ENCODE data around the gene USP22.

USP22 gene

GRCh38 chr17:21028192-21028591 is 14.6 kb downstream of the USP22 start:
- no peak overlapping the region for H3K4me2 ChIP-seq (ENCODE audit: low read length)
- H3K27me3 ChIP-seq (ENCODE audit: control insufficient read depth, low read length) = no peaks in the 10 kb centered on the region
- H3F3A ChIP-seq (ENCODE audit: control insufficient read depth, insufficient read depth) = peaks cover 7% of the 10 kb centered on the region; the same call in 1 of the 2 replicates
- no peak for TF ChIP-seq CTCF (IDR thresholded peaks at IDR 0.05; ENCODE audit: low read depth, low read length, poor library complexity, severe bottlenecking)
- no peak for TF ChIP-seq EZH2phosphoT487 (IDR thresholded peaks at IDR 0.05; ENCODE audit: borderline replicate concordance, low read length)
- H3K9me2 ChIP-seq (replicated peaks; ENCODE audit: control insufficient read depth, low read length) = no peaks in the 10 kb centered on the region
- H4K20me1 ChIP-seq (ENCODE audit: control insufficient read depth, insufficient read depth, low read depth, low read length) = peaks cover 57% of the 10 kb centered on the region
- H3K4me1 ChIP-seq (ENCODE audit: control insufficient read depth, low read length) = peaks cover 10% of the 10 kb centered on the region
- H3K9me3 ChIP-seq (ENCODE audit: control insufficient read depth, insufficient read depth, low read length) = no peaks in the 10 kb centered on the region
- H3K27ac ChIP-seq (ENCODE audit: low read depth, low read length) = no peak overlapping the region
- peaks cover 99% of the 10 kb centered on the region for H3K36me3 ChIP-seq (ENCODE audit: control insufficient read depth, low read length)
- H3K4me3 ChIP-seq (ENCODE audit: low read length) = no peak overlapping the region
- H3K79me2 ChIP-seq (ENCODE audit: control insufficient read depth, low read length) = peaks cover 100% of the 10 kb centered on the region

- no peak overlapping the region for H3K4me2 ChIP-seq (ENCODE audit: low read length)
- peaks cover 5% of the 10 kb centered on the region for H3K4me1 ChIP-seq (ENCODE audit: control insufficient read depth, low read length)
- H3K27me3 ChIP-seq (ENCODE audit: control insufficient read depth, low read length) = no peaks in the 10 kb centered on the region
- H3K79me2 ChIP-seq (ENCODE audit: control insufficient read depth, low read length) = peaks cover 100% of the 10 kb centered on the region
- H3K9me3 ChIP-seq (ENCODE audit: control insufficient read depth, insufficient read depth, low read length) = no peaks in the 10 kb centered on the region
- H3K36me3 ChIP-seq (ENCODE audit: control insufficient read depth, low read length) = peaks cover 96% of the 10 kb centered on the region
- peaks cover 51% of the 10 kb centered on the region for H4K20me1 ChIP-seq (ENCODE audit: control insufficient read depth, insufficient read depth, low read depth, low read length)
- peaks cover 4% of the 10 kb centered on the region; the same call in 1 of the 2 replicates for H3F3A ChIP-seq (ENCODE audit: control insufficient read depth, insufficient read depth)
- H3K27ac ChIP-seq (ENCODE audit: low read depth, low read length) = no peak overlapping the region
- no peaks in the 10 kb centered on the region for H3K9me2 ChIP-seq (replicated peaks; ENCODE audit: control insufficient read depth, low read length)
- H3K4me3 ChIP-seq (ENCODE audit: low read length) = no peak overlapping the region
- TF ChIP-seq CTCF (IDR thresholded peaks at IDR 0.05; ENCODE audit: low read depth, low read length, poor library complexity, severe bottlenecking) (no peak), EZH2phosphoT487 (IDR thresholded peaks at IDR 0.05; ENCODE audit: borderline replicate concordance, low read length) (no peak)
These were observed 15.8 kb downstream of the USP22 start for GRCh38 chr17:21027031-21027430.

- H3K79me2 ChIP-seq (ENCODE audit: control insufficient read depth, low read length) = peaks cover 99% of the 10 kb centered on the region
- TF ChIP-seq EZH2phosphoT487 (IDR thresholded peaks at IDR 0.05; ENCODE audit: borderline replicate concordance, low read length) = no peak
- H3K36me3 ChIP-seq (ENCODE audit: control insufficient read depth, low read length) = peaks cover 96% of the 10 kb centered on the region
- 0 out of 2 replicates have a peak, but pooled peaks cover 4% of the 10 kb centered on the region for H3K4me1 ChIP-seq (ENCODE audit: control insufficient read depth, low read length)
- H3K27me3 ChIP-seq (ENCODE audit: control insufficient read depth, low read length) = no peaks in the 10 kb centered on the region
- peaks cover 4% of the 10 kb centered on the region; the same call in 1 of the 2 replicates for H3F3A ChIP-seq (ENCODE audit: control insufficient read depth, insufficient read depth)
- H3K9me3 ChIP-seq (ENCODE audit: control insufficient read depth, insufficient read depth, low read length) = no peaks in the 10 kb centered on the region
- peaks cover 50% of the 10 kb centered on the region for H4K20me1 ChIP-seq (ENCODE audit: control insufficient read depth, insufficient read depth, low read depth, low read length)
- no peak overlapping the region for H3K27ac ChIP-seq (ENCODE audit: low read depth, low read length)
- H3K4me3 ChIP-seq (ENCODE audit: low read length) = no peak overlapping the region
- H3K4me2 ChIP-seq (ENCODE audit: low read length) = no peak overlapping the region
- H3K9me2 ChIP-seq (replicated peaks; ENCODE audit: control insufficient read depth, low read length) = no peaks in the 10 kb centered on the region
These were observed 17.4 kb downstream of the USP22 start for GRCh38 chr17:21025451-21025850.

- no peak overlapping the region for H3K27ac ChIP-seq (ENCODE audit: low read depth, low read length)
- peaks cover 4% of the 10 kb centered on the region; the same call in 1 of the 2 replicates for H3F3A ChIP-seq (ENCODE audit: control insufficient read depth, insufficient read depth)
- no peak overlapping the region for H3K4me2 ChIP-seq (ENCODE audit: low read length)
- no peak overlapping the region for H3K4me3 ChIP-seq (ENCODE audit: low read length)
- peaks cover 96% of the 10 kb centered on the region for H3K36me3 ChIP-seq (ENCODE audit: control insufficient read depth, low read length)
- peaks cover 99% of the 10 kb centered on the region for H3K79me2 ChIP-seq (ENCODE audit: control insufficient read depth, low read length)
- no peaks in the 10 kb centered on the region for H3K9me2 ChIP-seq (replicated peaks; ENCODE audit: control insufficient read depth, low read length)
- peaks cover 41% of the 10 kb centered on the region for H4K20me1 ChIP-seq (ENCODE audit: control insufficient read depth, insufficient read depth, low read depth, low read length)
- H3K9me3 ChIP-seq (ENCODE audit: control insufficient read depth, insufficient read depth, low read length) = no peaks in the 10 kb centered on the region
- H3K4me1 ChIP-seq (ENCODE audit: control insufficient read depth, low read length) = 0 out of 2 replicates have a peak, but pooled peaks cover 4% of the 10 kb centered on the region
- H3K27me3 ChIP-seq (ENCODE audit: control insufficient read depth, low read length) = no peaks in the 10 kb centered on the region
- TF ChIP-seq CTCF (IDR thresholded peaks at IDR 0.05; ENCODE audit: low read depth, low read length, poor library complexity, severe bottlenecking) = no peak
These were observed 18.8 kb downstream of the USP22 start for GRCh38 chr17:21024024-21024423.

Data from DOHH2 (cell line).